H9 (cell line): ENCODE data around the gene RAP1GAP. TPM values are rescaled to one million over a fixed set of nuclear protein-coding genes. Genes with fewer than 3 reads are reported as not detected.

Experiments used
- DNase-seq: peaks from one replicate; pipeline ENCODE4 v3.0.0-alpha.2; 2017
- H2AFZ ChIP-seq: one replicate; pipeline ENCODE4 v1.6.1; 2013; ENCODE audit warnings: mild to moderate bottlenecking, low read length, control low read depth, moderate library complexity
- H2AK5ac ChIP-seq: 2 replicates; pipeline ENCODE4 v1.6.1; 2013; ENCODE audit warnings: low read length, control low read depth, mixed read lengths; ENCODE audit not compliant: insufficient read length
- H2BK120ac ChIP-seq: one replicate; pipeline ENCODE4 v1.6.1; 2013; ENCODE audit warnings: low read depth, mild to moderate bottlenecking, low read length, control low read depth, inconsistent platforms; ENCODE audit not compliant: poor library complexity, severe bottlenecking
- H2BK12ac ChIP-seq: 2 replicates; pipeline ENCODE4 v1.6.1; 2013; ENCODE audit warnings: low read length, control low read depth, mixed read lengths, low read depth; ENCODE audit not compliant: insufficient read length
- H2BK15ac ChIP-seq: 2 replicates; pipeline ENCODE4 v1.6.1; 2013; ENCODE audit warnings: low read depth, low read length, control low read depth
- H2BK20ac ChIP-seq: one replicate; pipeline ENCODE4 v1.6.1; 2013; ENCODE audit warnings: low read depth, mild to moderate bottlenecking, low read length, control low read depth, inconsistent platforms; ENCODE audit not compliant: poor library complexity, severe bottlenecking
- H2BK5ac ChIP-seq: 2 replicates; pipeline ENCODE4 v1.6.1; 2013; ENCODE audit warnings: low read length, control low read depth, mixed read lengths; ENCODE audit not compliant: insufficient read length
- H3K14ac ChIP-seq: 2 replicates; pipeline ENCODE4 v1.6.1; 2013; ENCODE audit warnings: low read length, control low read depth; ENCODE audit not compliant: insufficient read depth
- H3K18ac ChIP-seq: 2 replicates; pipeline ENCODE4 v1.6.1; 2013; ENCODE audit warnings: low read depth, mild to moderate bottlenecking, mixed read lengths, low read length, control low read depth; ENCODE audit not compliant: insufficient read length
- H3K23ac ChIP-seq: 2 replicates; pipeline ENCODE4 v1.6.1; 2013; ENCODE audit warnings: low read length, control low read depth, mixed read lengths, low read depth; ENCODE audit not compliant: insufficient read length
- H3K23me2 ChIP-seq: 2 replicates; pipeline ENCODE4 v1.6.1; 2013; ENCODE audit warnings: low read depth, mild to moderate bottlenecking, mixed read lengths, low read length, control low read depth; ENCODE audit not compliant: insufficient read length, poor library complexity, severe bottlenecking
- H3K27ac ChIP-seq: 2 replicates; pipeline ENCODE4 v1.5.1; 2013; ENCODE audit warnings: low read length, control low read depth, mixed read lengths, low read depth; ENCODE audit not compliant: insufficient read length
- H3K27me3 ChIP-seq: 2 replicates; pipeline ENCODE4 v1.6.1; 2013; ENCODE audit warnings: low read length, control low read depth, inconsistent platforms; ENCODE audit not compliant: insufficient read depth
- H3K4ac ChIP-seq: 2 replicates; pipeline ENCODE4 v1.6.1; 2013; ENCODE audit warnings: low read depth, mild to moderate bottlenecking, control low read depth, inconsistent platforms, low read length, moderate library complexity
- H3K4me1 ChIP-seq: 2 replicates; pipeline ENCODE4 v1.6.1; 2013; ENCODE audit warnings: low read length, control low read depth, inconsistent platforms; ENCODE audit not compliant: insufficient read depth
- H3K4me2 ChIP-seq: 2 replicates; pipeline ENCODE4 v1.6.1; 2013; ENCODE audit warnings: low read length, control low read depth, mixed read lengths; ENCODE audit not compliant: insufficient read length, insufficient read depth
- H3K56ac ChIP-seq: 2 replicates; pipeline ENCODE4 v1.6.1; 2013; ENCODE audit warnings: low read depth, mild to moderate bottlenecking, mixed read lengths, low read length, control low read depth; ENCODE audit not compliant: insufficient read length
- H3K79me1 ChIP-seq: 2 replicates; pipeline ENCODE4 v1.6.1; 2013; ENCODE audit warnings: low read depth, mild to moderate bottlenecking, moderate library complexity, low read length, control low read depth, inconsistent platforms; ENCODE audit not compliant: insufficient read depth, poor library complexity, severe bottlenecking
- H3K79me2 ChIP-seq: 2 replicates; pipeline ENCODE4 v1.6.1; 2013; ENCODE audit warnings: low read length, control low read depth, inconsistent platforms; ENCODE audit not compliant: insufficient read depth
- H3K9ac ChIP-seq: 2 replicates; pipeline ENCODE4 v1.6.1; 2013; ENCODE audit warnings: low read length, control low read depth, mixed read lengths; ENCODE audit not compliant: insufficient read length; ENCODE audit errors: extremely low read depth
- H3K9me3 ChIP-seq: one replicate; pipeline ENCODE4 v1.6.1; 2013; ENCODE audit warnings: low read depth, low read length, inconsistent platforms; ENCODE audit not compliant: control insufficient read depth
- H3T11ph ChIP-seq: one replicate; pipeline ENCODE4 v1.6.1; 2013; ENCODE audit warnings: mild to moderate bottlenecking, low read length, control low read depth, inconsistent platforms
- H4K20me1 ChIP-seq: one replicate; pipeline ENCODE4 v1.6.1; 2013; ENCODE audit not compliant: control insufficient read depth, insufficient read length, insufficient read depth
- H4K5ac ChIP-seq: 2 replicates; pipeline ENCODE4 v1.6.1; 2013; ENCODE audit warnings: low read depth, mild to moderate bottlenecking, mixed read lengths, low read length, control low read depth; ENCODE audit not compliant: insufficient read length
- H4K8ac ChIP-seq: replicated peaks from 2 replicates; pipeline ENCODE4 v1.6.1; 2013; ENCODE audit warnings: low read length, control low read depth, mixed read lengths, low read depth; ENCODE audit not compliant: insufficient read length
- H4K91ac ChIP-seq: 2 replicates; pipeline ENCODE4 v1.6.1; 2013; ENCODE audit warnings: low read depth, mild to moderate bottlenecking, moderate library complexity, mixed read lengths, low read length, control low read depth; ENCODE audit not compliant: insufficient read length
- H3K27ac Mint-ChIP-seq, 3 experiments: 2 replicates in 2 of 3; 3 replicates in 1 of 3; pipeline ENCODE4 v1.8.0; 2020 to 2021; ENCODE audit warnings: mixed read lengths in 3 of 3, mild to moderate bottlenecking in 1 of 3, moderate library complexity in 1 of 3
- H3K27me3 Mint-ChIP-seq: 2 replicates; pipeline ENCODE4 v1.8.0; 2021; ENCODE audit warnings: low read depth, mild to moderate bottlenecking, moderate library complexity, mixed read lengths
- H3K36me3 Mint-ChIP-seq, 3 experiments: 2 replicates in 2 of 3; 3 replicates in 1 of 3; pipeline ENCODE4 v1.8.0; 2020 to 2021; ENCODE audit warnings: low read depth in 3 of 3, mixed read lengths in 3 of 3; ENCODE audit not compliant: insufficient read depth in 1 of 3
- H3K4me1 Mint-ChIP-seq, 2 experiments: 2 replicates each; pipeline ENCODE4 v1.8.0; 2020; ENCODE audit warnings: mixed read lengths in 2 of 2
- H3K4me3 Mint-ChIP-seq, 2 experiments: 2 replicates in 1 of 2; 3 replicates in 1 of 2; pipeline ENCODE4 v1.8.0; 2020 to 2021; ENCODE audit warnings: mild to moderate bottlenecking in 2 of 2, mixed read lengths in 2 of 2, moderate library complexity in 1 of 2
- H3K9me3 Mint-ChIP-seq, 2 experiments: 2 replicates in 1 of 2; 3 replicates in 1 of 2; pipeline ENCODE4 v1.8.0; 2020; ENCODE audit warnings: mild to moderate bottlenecking in 2 of 2, mixed read lengths in 2 of 2, moderate library complexity in 1 of 2
- CTCF ChIP-seq: fragments of 200-600 bp; sonication (generic); conservative IDR thresholded peaks from 3 replicates; pipeline ENCODE4 v1.8.0; 2021; ENCODE audit warnings: antibody characterized with exemption, mild to moderate bottlenecking
- WGBS: extraction: QIAGEN DNeasy Blood & Tissue Kit; methylation state at CpG from one replicate; pipeline ENCODE4 v1.1.7; 2013; ENCODE audit warnings: missing lambda C conversion rate, low lambda C conversion rate, mixed read lengths; ENCODE audit not compliant: insufficient read length; ENCODE audit errors: extremely low coverage; 5-methylcytosine and 5-hydroxymethylcytosine counted together
- total RNA-seq: library from RNA; stranded (reverse); gene quantifications from 2 replicates; pipeline ENCODE4 v1.2.1, GENCODE V29; 2021

Gene RAP1GAP
- total RNA-seq, 1 experiment from 2014 or later, result 7.9 TPM

DNA sequence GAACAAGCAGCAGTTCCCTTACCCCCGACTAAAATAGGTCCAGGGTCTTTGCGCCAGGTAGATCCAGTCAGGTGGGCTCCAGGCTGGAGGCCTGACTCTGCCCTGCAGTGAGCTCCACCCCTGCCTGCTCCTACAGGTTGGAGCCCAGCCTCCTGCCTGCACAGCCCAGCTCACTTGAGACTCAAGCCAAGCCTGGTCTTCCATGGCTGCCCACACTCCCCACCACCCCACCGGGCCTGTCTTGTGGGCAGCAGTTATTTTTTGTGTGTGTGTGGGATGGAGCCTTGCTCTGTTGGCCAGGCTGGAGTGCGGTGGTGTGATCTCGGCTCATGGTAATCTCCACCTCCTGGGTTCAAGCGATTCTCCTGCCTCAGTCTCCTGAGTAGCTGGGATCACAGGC is 28.5 kb downstream of the RAP1GAP start:
- H3K9me3 ChIP-seq, result no peaks in the 10 kb centered on the region
- no peak overlapping the region for H2AFZ ChIP-seq
- no peaks in the 10 kb centered on the region; the same call in 1 of the 2 replicates for H3K27me3 Mint-ChIP-seq
- DNase-seq, result no peak
- H3K4ac ChIP-seq, result no peak overlapping the region
- no peaks in the 10 kb centered on the region for H4K20me1 ChIP-seq
- H2BK120ac ChIP-seq, result no peak overlapping the region
- WGBS, result no CpG with 5 or more reads among the region's 6 CpGs
- H2BK12ac ChIP-seq, result no peak overlapping the region
- H3K9ac ChIP-seq, result no peak overlapping the region
- H2BK20ac ChIP-seq, result no peak overlapping the region
- no peaks in the 10 kb centered on the region for H3K79me2 ChIP-seq
- H4K5ac ChIP-seq, result no peak overlapping the region
- no peak overlapping the region for H3T11ph ChIP-seq
- H3K4me2 ChIP-seq, result no peak overlapping the region
- no peak overlapping the region for H3K27ac ChIP-seq
- H3K79me1 ChIP-seq, result no peaks in the 10 kb centered on the region
- H4K8ac ChIP-seq, result no peak overlapping the region
- H3K4me3 Mint-ChIP-seq, result no peak overlapping the region
- no peak overlapping the region for H2BK15ac ChIP-seq
- no peaks in the 10 kb centered on the region for H3K27me3 ChIP-seq
- peaks cover 19 to 27% of the 10 kb centered on the region in 2 experiments for H3K4me1 Mint-ChIP-seq
- no peak overlapping the region for H3K18ac ChIP-seq
- no peak overlapping the region for H3K23ac ChIP-seq
- no peak overlapping the region for H3K56ac ChIP-seq
- no peak for TF ChIP-seq CTCF
- H3K27ac Mint-ChIP-seq, result peak overlapping the region in 1 of 3 experiments; percentile 54; a peak in 1 of 7 replicates
- H2AK5ac ChIP-seq, result no peak overlapping the region
- H3K14ac ChIP-seq, result no peak overlapping the region
- no peaks in the 10 kb centered on the region for H3K9me3 Mint-ChIP-seq
- H3K4me1 ChIP-seq, result no peaks in the 10 kb centered on the region
- H3K36me3 Mint-ChIP-seq, result no peaks in the 10 kb centered on the region
- no peak overlapping the region for H4K91ac ChIP-seq
- H3K23me2 ChIP-seq, result no peaks in the 10 kb centered on the region
- H2BK5ac ChIP-seq, result no peak overlapping the region
